Sigmoid colon (tissue), 4 donors: Measurements from ENCODE around the gene KCNE4.

Experiments
- EP300 ChIP-seq, 4 donors: sonication (generic); formaldehyde crosslinking; IDR thresholded peaks; one replicate each; pipeline ENCODE4 v1.6.1; 2017; ENCODE audit warnings: antibody characterized with exemption in 4 of 4
- POLR2A ChIP-seq, 2 donors: fragments of 450-650 bp; IDR thresholded peaks; one replicate each; pipeline ENCODE4 v1.6.1; 2016; ENCODE audit warnings: antibody characterized with exemption in 2 of 2, mild to moderate bottlenecking in 2 of 2, moderate library complexity in 2 of 2
- POLR2AphosphoS5 ChIP-seq, 4 donors: sonication (generic); formaldehyde crosslinking; IDR thresholded peaks; one replicate each; pipeline ENCODE4 v1.6.1; 2017; ENCODE audit warnings: antibody characterized with exemption in 4 of 4
- TF ChIP-seq, protein P1 (sequence below), 4 experiments: fragments of 450-650 bp in 3 of 4; fragments of 200-600 bp in 1 of 4; IDR thresholded peaks; one replicate each; pipeline ENCODE4 v1.5.1; 2016 to 2019; ENCODE audit warnings: antibody characterized with exemption in 4 of 4, mild to moderate bottlenecking in 3 of 4, moderate library complexity in 2 of 4

DNA sequence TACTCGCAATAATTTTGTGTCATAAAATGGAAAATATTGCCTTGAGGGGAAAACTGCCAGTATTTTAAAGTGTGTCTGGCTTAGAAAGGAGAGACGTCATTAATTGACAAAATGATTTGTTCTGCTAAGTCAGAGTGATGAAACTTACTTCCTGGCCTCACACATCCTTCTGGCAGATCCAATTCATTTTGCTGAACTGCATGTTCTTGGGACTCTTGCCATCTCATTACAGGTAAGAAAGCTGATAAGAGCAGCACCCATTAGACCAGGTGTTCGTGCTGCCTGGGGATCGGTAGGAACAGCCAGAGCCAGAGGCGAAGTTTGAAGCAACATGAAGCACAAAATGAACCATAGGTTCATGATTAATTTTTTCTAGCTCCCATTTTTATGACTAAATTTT is 38.0 kb downstream of the KCNE4 start:
- TF ChIP-seq, protein P1, sequence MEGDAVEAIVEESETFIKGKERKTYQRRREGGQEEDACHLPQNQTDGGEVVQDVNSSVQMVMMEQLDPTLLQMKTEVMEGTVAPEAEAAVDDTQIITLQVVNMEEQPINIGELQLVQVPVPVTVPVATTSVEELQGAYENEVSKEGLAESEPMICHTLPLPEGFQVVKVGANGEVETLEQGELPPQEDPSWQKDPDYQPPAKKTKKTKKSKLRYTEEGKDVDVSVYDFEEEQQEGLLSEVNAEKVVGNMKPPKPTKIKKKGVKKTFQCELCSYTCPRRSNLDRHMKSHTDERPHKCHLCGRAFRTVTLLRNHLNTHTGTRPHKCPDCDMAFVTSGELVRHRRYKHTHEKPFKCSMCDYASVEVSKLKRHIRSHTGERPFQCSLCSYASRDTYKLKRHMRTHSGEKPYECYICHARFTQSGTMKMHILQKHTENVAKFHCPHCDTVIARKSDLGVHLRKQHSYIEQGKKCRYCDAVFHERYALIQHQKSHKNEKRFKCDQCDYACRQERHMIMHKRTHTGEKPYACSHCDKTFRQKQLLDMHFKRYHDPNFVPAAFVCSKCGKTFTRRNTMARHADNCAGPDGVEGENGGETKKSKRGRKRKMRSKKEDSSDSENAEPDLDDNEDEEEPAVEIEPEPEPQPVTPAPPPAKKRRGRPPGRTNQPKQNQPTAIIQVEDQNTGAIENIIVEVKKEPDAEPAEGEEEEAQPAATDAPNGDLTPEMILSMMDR (IDR thresholded peaks at IDR 0.05): no peak
- TF ChIP-seq EP300 (IDR thresholded peaks at IDR 0.05) (no peak), POLR2AphosphoS5 (IDR thresholded peaks at IDR 0.05) (no peak), POLR2A (IDR thresholded peaks at IDR 0.05) (no peak)
